Fibroblast of villous mesenchyme (primary cell): ENCODE data around the gene CST5. TPM values are rescaled to one million over a fixed set of nuclear protein-coding genes. Genes with fewer than 3 reads are reported as not detected.
"Not testable (repeated sequence)": the region's sequence is repeated elsewhere in the genome, so short reads cannot be mapped to it uniquely, and the experiment has no call there.

ENCODE experiments used
- DNase-seq: peaks from one replicate; pipeline ENCODE4 v3.0.0-alpha.2; 2010; ENCODE audit warnings: low read depth
- H3K4me3 ChIP-seq: 2 replicates; pipeline ENCODE4 v1.5.1; 2011; ENCODE audit warnings: low read depth, mild to moderate bottlenecking, low read length
- total RNA-seq: library from RNA; depleted of rRNA; stranded (reverse); fragments of >200 nt; gene quantifications from 2 replicates; pipeline ENCODE4 v1.2.3, GENCODE V29; 2012
- TF ChIP-seq, protein P1 (sequence below): IDR thresholded peaks from 2 replicates; pipeline ENCODE4 v1.5.1; 2012; ENCODE audit warnings: low read depth, mild to moderate bottlenecking, low read length; ENCODE audit not compliant: insufficient read depth

The CST5 gene
- total RNA-seq, 1 donor = not detected

DNA sequence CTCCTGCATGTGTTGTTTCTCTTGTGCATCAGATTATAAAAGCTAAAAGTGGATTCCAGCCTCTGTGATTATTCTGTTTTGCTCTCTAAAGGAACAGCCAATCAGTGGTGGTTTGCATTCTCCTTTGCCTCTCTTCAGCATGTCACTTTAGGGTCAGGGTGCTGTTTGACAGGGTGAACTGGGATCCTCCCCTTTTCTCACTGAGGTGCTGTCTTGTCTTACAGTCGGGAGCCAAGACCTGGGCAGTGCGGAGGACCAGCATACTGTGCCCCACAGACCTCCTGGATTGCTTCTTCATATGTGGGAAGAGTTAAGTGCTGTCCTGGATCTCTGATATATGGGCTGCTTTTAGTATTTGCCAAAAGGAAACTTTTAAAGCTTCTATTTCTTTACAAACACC is 37.9 kb downstream of the CST5 start:
- TF ChIP-seq, protein P1, sequence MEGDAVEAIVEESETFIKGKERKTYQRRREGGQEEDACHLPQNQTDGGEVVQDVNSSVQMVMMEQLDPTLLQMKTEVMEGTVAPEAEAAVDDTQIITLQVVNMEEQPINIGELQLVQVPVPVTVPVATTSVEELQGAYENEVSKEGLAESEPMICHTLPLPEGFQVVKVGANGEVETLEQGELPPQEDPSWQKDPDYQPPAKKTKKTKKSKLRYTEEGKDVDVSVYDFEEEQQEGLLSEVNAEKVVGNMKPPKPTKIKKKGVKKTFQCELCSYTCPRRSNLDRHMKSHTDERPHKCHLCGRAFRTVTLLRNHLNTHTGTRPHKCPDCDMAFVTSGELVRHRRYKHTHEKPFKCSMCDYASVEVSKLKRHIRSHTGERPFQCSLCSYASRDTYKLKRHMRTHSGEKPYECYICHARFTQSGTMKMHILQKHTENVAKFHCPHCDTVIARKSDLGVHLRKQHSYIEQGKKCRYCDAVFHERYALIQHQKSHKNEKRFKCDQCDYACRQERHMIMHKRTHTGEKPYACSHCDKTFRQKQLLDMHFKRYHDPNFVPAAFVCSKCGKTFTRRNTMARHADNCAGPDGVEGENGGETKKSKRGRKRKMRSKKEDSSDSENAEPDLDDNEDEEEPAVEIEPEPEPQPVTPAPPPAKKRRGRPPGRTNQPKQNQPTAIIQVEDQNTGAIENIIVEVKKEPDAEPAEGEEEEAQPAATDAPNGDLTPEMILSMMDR = no peak
- no peak for DNase-seq
- no peak overlapping the region for H3K4me3 ChIP-seq

DNA sequence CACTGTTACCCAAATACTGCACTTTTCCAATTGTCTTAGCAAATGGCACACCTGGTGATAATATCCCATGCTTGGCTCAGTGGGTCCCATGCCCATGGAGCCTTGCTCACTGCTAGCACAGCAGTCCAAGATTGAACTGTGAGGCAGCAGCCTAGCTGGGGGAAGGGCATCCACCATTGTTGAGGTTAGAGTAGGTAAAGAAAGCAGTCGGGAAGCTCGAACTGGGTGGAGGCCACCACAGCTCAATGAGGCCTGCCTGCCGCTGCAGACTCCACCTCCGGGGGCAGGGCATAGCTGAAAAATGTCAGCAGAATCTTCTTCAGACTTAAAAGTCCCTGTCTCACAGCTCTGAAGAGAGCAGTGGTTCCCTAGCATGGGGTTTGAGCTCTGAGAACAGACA is 43.8 kb downstream of the CST5 start:
- no peak overlapping the region for H3K4me3 ChIP-seq
- no peak for DNase-seq
- TF ChIP-seq, protein P1 = no peak

DNA sequence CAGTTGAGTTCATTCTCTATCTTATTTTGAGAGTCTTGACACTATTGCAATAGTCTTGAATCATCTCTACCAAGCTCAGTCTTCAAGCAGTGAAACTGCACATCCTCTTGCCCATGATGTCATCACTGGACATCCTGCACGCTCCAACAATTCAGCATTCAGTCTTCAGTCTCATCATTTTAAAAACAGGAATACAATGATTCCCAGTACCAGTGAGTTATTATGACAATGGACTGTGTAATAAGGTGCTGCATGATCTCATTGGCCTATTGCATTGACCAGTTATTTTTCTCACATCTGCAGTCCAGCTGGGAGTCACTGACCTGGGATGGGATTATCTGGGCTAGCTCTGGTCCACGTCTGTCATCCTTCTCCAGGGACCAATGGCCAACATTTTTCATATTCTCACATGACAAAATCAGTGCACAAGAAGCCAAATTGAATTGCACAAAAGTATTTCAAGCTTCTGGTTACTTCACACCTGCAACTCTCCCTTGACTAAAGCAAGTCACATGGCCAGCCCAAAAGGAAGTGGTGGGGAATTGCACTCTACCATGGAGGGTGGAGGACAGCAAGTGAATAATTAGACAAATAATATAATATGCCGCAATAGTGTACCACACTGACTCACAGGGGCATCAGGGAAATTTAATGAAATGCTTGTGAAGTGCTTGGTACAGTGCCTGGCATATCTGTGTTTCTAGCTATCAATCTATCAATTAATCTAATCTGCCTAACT is 46.6 kb downstream of the CST5 start:
- peak; percentile 16 for DNase-seq
- no peak overlapping the region for H3K4me3 ChIP-seq
- TF ChIP-seq, protein P1 = no peak

DNA sequence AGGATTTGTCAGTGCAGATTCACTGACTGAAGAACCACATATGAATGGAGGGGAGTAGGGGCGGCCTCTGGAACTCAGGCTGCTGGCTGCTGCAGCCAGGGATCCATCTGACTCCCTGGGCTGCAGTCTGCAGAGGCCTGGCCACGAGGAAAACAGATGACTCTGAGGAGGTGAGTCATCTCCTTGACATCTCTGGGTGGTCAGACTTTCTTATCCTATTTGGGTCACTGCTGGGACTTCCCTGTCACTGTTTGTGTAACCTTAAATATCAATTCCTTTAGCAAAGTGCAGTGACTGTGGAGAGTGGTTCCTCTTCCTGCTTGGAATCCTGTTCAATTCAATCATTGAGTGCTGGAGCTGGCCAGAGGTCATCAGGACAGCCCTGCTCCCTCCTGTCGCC is 47.6 kb downstream of the CST5 start:
- not testable (repeated sequence) for H3K4me3 ChIP-seq
- DNase-seq = peak; percentile 38

DNA sequence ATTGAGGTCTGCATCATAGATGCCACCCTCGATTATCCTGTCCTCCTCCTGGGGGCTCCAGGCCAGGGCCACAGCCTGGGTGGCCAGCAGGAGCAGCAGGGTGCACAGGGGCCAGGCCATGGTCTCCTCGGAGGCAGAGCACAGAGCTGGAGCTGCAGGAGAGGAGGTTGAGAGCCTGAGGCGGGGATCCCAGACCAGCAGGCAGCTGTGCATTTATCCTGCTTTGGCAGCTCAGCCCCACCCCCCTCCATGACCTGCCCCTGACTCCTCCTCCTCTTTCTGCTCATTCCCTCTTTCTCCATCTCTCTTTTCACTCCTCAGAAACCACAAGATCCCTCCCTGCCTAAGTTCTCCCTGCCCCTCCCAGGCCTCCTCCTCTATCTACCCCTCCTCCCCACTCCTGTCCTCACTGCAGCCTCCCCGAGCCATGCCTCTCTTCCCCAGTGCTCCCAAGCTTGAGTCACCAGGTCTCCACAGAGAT is 53.0 kb downstream of the CST5 start, which contains the start of gene CST2:
Gene CST2 (minus strand): TSS at position 189 of the 481 bp plus-strand sequence. CDS start 69 bp downstream, at position 120.
- no peak within 1 kb of the TSS for H3K4me3 ChIP-seq
- DNase-seq = peak; percentile 20
- TF ChIP-seq, protein P1 = no peak

Other genes with a start within 250 kb of the CST5 start
- gene CST3, start 241.8 kb downstream of the CST5 start, total RNA-seq = 55.3 and 123 TPM in 2 replicates
- 0.32 TPM in 1 of 2 replicates, not detected in the other for gene CST4, start 190.7 kb downstream of the CST5 start, total RNA-seq
- 3.9 and 11.3 TPM in 2 replicates for gene CST1, start 128.8 kb downstream of the CST5 start, total RNA-seq
- gene CST2, start 53.0 kb downstream of the CST5 start, total RNA-seq = not detected in 2 replicates
- not detected in 2 replicates for gene GGTLC1, start 109.0 kb upstream of the CST5 start, total RNA-seq